Measurements from ENCODE around the gene MYLK.

MYLK gene

DNA sequence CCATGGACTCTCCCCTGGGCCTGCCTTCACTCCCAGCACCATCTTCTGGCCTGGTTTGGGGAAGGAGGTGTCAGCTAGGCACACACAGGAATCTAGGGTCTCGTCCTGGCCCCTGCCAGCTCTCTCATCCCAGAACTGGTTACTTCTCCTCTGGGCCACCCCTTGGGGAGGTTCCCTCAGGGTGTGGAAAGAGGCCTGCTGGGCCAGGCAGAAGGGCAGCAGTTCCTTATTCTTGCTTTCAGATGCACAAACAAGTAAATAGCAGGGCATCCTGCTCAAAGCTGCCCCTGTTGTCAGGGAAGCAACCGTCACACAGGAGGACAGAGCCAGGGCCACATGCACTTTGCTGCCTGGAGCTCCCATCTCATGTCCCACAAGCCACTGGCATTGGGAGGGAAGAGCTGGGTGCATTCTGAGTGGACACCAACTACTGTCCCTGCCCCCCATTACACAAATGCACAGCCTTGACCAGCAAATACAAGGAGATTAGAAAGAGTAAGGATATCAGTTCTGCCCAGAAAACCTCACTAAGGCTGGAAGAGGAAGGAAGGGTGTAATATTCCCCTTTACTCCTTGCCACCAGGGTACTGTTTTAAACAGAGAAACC lies 190.4 kb downstream of the MYLK start:
- Histone ChIP-seq H3K4me3 (ENCODE audit: low read length) (no peak overlapping the region), H3K9me3 (ENCODE audit: control insufficient read depth, low read length) (no peaks in the 10 kb centered on the region), H3K4me1 (ENCODE audit: control insufficient read depth, insufficient read depth, low read length) (peaks cover 6% of the 10 kb centered on the region), H3K27me3 (ENCODE audit: control insufficient read depth, insufficient read depth, low read length) (no peaks in the 10 kb centered on the region), H3K36me3 (ENCODE audit: control insufficient read depth, insufficient read depth, low read length) (no peaks in the 10 kb centered on the region), H3K9ac (ENCODE audit: low read length) (no peak overlapping the region)

GRCh38 chr3:123692671-123693070 lies 191.5 kb downstream of the MYLK start:
- Histone ChIP-seq H3K4me3 (ENCODE audit: low read length) (no peak overlapping the region), H3K4me1 (ENCODE audit: control insufficient read depth, insufficient read depth, low read length) (peaks cover 6% of the 10 kb centered on the region), H3K36me3 (ENCODE audit: control insufficient read depth, insufficient read depth, low read length) (no peaks in the 10 kb centered on the region), H3K27me3 (ENCODE audit: control insufficient read depth, insufficient read depth, low read length) (no peaks in the 10 kb centered on the region), H3K9ac (ENCODE audit: low read length) (no peak overlapping the region), H3K9me3 (ENCODE audit: control insufficient read depth, low read length) (no peaks in the 10 kb centered on the region)

- Histone ChIP-seq H3K9ac (ENCODE audit: low read length) (no peak overlapping the region), H3K4me1 (ENCODE audit: control insufficient read depth, insufficient read depth, low read length) (peaks cover 6% of the 10 kb centered on the region), H3K36me3 (ENCODE audit: control insufficient read depth, insufficient read depth, low read length) (no peaks in the 10 kb centered on the region), H3K9me3 (ENCODE audit: control insufficient read depth, low read length) (no peaks in the 10 kb centered on the region), H3K4me3 (ENCODE audit: low read length) (no peak overlapping the region), H3K27me3 (ENCODE audit: control insufficient read depth, insufficient read depth, low read length) (no peaks in the 10 kb centered on the region)
Measured at GRCh38 chr3:123692041-123692440, 192.1 kb downstream of the MYLK start.

DNA sequence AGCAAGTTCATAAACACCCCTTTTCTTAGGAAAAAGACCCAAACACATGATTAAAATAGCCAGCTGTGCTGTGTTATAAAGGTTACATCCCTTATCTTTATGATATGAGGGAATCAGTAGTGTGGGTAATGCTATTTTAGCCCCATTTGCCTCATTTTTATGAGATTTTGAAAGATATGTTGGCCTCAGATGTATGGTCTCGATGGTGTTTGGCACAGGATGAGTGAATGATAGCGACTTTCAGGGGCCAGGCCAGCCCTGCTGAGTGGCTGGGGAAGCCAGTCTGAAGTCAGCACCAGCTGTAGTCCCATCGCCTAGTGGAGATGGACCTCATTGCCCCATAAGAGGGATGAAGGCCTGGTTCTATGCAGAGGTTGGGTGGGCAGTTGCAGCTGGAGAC lies 194.3 kb downstream of the MYLK start:
- H3K36me3 ChIP-seq (ENCODE audit: control insufficient read depth, insufficient read depth, low read length) = no peaks in the 10 kb centered on the region
- H3K27me3 ChIP-seq (ENCODE audit: control insufficient read depth, insufficient read depth, low read length) = no peaks in the 10 kb centered on the region
- no peaks in the 10 kb centered on the region for H3K9me3 ChIP-seq (ENCODE audit: control insufficient read depth, low read length)
- H3K4me3 ChIP-seq (ENCODE audit: low read length) = no peak overlapping the region
- H3K9ac ChIP-seq (ENCODE audit: low read length) = no peak overlapping the region
- H3K4me1 ChIP-seq (ENCODE audit: control insufficient read depth, insufficient read depth, low read length) = peaks cover 5% of the 10 kb centered on the region

- no peaks in the 10 kb centered on the region for H3K4me1 ChIP-seq (ENCODE audit: control insufficient read depth, insufficient read depth, low read length)
Measured at GRCh38 chr3:123688241-123688747, 195.8 kb downstream of the MYLK start.

GRCh38 chr3:123687286-123687685 lies 196.8 kb downstream of the MYLK start:
- no peaks in the 10 kb centered on the region for H3K27me3 ChIP-seq (ENCODE audit: control insufficient read depth, insufficient read depth, low read length)
- H3K36me3 ChIP-seq (ENCODE audit: control insufficient read depth, insufficient read depth, low read length) = no peaks in the 10 kb centered on the region
- H3K9me3 ChIP-seq (ENCODE audit: control insufficient read depth, low read length) = no peaks in the 10 kb centered on the region
- H3K4me1 ChIP-seq (ENCODE audit: control insufficient read depth, insufficient read depth, low read length) = no peaks in the 10 kb centered on the region
- no peak overlapping the region for H3K9ac ChIP-seq (ENCODE audit: low read length)
- no peak overlapping the region for H3K4me3 ChIP-seq (ENCODE audit: low read length)

More at GRCh38 chr3:123688241-123688747, 195.8 kb downstream of the MYLK start:
- H3K9me3 ChIP-seq (ENCODE audit: control insufficient read depth, low read length) = no peaks in the 10 kb centered on the region
- no peak overlapping the region for H3K9ac ChIP-seq (ENCODE audit: low read length)
- no peaks in the 10 kb centered on the region for H3K36me3 ChIP-seq (ENCODE audit: control insufficient read depth, insufficient read depth, low read length)
- no peak overlapping the region for H3K4me3 ChIP-seq (ENCODE audit: low read length)
- H3K27me3 ChIP-seq (ENCODE audit: control insufficient read depth, insufficient read depth, low read length) = no peaks in the 10 kb centered on the region

- no peak overlapping the region for H3K4me3 ChIP-seq (ENCODE audit: low read length)
- no peaks in the 10 kb centered on the region for H3K27me3 ChIP-seq (ENCODE audit: control insufficient read depth, insufficient read depth, low read length)
- no peaks in the 10 kb centered on the region for H3K36me3 ChIP-seq (ENCODE audit: control insufficient read depth, insufficient read depth, low read length)
- no peaks in the 10 kb centered on the region for H3K4me1 ChIP-seq (ENCODE audit: control insufficient read depth, insufficient read depth, low read length)
- no peak overlapping the region for H3K9ac ChIP-seq (ENCODE audit: low read length)
- no peaks in the 10 kb centered on the region for H3K9me3 ChIP-seq (ENCODE audit: control insufficient read depth, low read length)
Measured at GRCh38 chr3:123686251-123686650, 197.9 kb downstream of the MYLK start.

GRCh38 chr3:123685780-123686179 lies 198.4 kb downstream of the MYLK start:
- H3K4me3 ChIP-seq (ENCODE audit: low read length) = no peak overlapping the region
- no peaks in the 10 kb centered on the region for H3K4me1 ChIP-seq (ENCODE audit: control insufficient read depth, insufficient read depth, low read length)
- H3K9ac ChIP-seq (ENCODE audit: low read length) = no peak overlapping the region
- H3K27me3 ChIP-seq (ENCODE audit: control insufficient read depth, insufficient read depth, low read length) = no peaks in the 10 kb centered on the region
- H3K9me3 ChIP-seq (ENCODE audit: control insufficient read depth, low read length) = no peaks in the 10 kb centered on the region
- no peaks in the 10 kb centered on the region for H3K36me3 ChIP-seq (ENCODE audit: control insufficient read depth, insufficient read depth, low read length)

DNA sequence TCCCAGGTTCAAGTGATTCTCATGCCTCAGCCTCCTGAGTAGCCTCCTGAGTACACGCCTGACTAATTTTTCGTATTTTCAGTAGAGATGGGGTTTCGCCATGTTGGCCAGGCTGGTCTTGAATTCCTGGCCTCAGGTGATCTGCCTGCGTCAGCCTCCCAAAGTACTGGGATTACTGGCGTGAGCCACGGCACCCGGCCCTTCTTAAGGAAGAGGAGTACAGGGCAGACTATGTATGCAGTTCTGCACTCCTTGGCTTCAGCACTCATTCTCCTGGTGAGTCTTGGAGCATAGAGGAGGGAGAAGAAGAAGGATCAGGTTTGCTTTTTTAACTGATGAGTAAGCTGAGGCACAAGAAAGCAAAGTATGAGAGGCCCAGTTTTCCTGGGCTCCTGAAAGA lies 199.5 kb downstream of the MYLK start:
- no peak overlapping the region for H3K4me3 ChIP-seq (ENCODE audit: low read length)
- no peak overlapping the region for H3K9ac ChIP-seq (ENCODE audit: low read length)
- no peaks in the 10 kb centered on the region for H3K27me3 ChIP-seq (ENCODE audit: control insufficient read depth, insufficient read depth, low read length)
- H3K36me3 ChIP-seq (ENCODE audit: control insufficient read depth, insufficient read depth, low read length) = no peaks in the 10 kb centered on the region
- H3K4me1 ChIP-seq (ENCODE audit: control insufficient read depth, insufficient read depth, low read length) = no peaks in the 10 kb centered on the region
- no peaks in the 10 kb centered on the region for H3K9me3 ChIP-seq (ENCODE audit: control insufficient read depth, low read length)

DNA sequence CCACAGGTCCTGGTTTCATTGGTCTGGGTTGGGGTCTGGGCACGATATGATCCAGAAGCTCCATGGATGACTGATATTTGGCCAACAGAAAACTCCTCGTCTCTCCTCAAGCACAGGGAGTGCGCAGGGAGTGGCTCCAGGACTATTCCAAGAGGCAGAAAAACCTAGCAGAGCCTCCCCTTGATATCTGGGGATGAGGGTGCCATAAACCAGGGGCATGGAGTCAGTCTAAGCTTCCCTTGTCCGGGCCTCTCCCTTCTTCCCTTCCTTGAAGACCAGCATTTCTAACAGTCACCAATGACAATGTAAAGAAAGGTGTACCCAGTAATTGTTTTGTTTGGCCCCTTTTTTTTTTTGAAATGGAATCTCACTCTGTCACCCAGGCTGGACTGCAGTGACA lies 199.9 kb downstream of the MYLK start:
- Histone ChIP-seq H3K27me3 (ENCODE audit: control insufficient read depth, insufficient read depth, low read length) (no peaks in the 10 kb centered on the region), H3K4me3 (ENCODE audit: low read length) (no peak overlapping the region), H3K4me1 (ENCODE audit: control insufficient read depth, insufficient read depth, low read length) (no peaks in the 10 kb centered on the region), H3K9me3 (ENCODE audit: control insufficient read depth, low read length) (no peaks in the 10 kb centered on the region), H3K36me3 (ENCODE audit: control insufficient read depth, insufficient read depth, low read length) (no peaks in the 10 kb centered on the region), H3K9ac (ENCODE audit: low read length) (no peak overlapping the region)

DNA sequence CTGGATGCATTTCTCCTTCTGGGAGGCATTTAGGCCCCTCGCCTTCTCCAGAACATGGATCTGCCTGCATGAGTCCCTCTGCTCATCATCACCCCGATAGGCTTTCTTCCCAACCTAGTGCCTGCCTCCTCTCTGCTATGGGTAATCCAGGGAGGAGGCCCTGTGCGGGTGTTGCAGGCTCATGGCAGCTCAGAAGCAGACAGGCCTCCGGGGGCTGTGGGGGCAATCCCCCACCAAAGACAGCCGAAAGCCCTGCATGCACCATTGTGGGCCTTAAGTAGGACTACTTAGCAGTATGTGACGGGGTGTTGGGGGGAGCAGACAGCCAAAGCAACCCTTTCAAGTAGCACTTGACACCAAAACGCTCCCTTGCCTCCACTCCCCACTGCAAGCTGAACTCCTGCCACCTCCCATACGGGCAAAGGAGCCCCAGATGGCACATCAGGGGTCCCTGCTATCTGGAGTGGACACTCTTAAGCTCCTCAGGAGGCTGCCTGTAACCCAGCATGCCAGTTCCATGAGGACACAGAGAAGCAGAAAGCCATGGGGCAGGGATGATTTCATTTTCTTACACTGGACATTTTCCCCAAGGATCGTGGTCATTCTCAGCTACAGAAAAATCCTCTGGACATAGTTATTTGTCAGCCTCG lies 200.5 kb downstream of the MYLK start:
- H3K9ac ChIP-seq (ENCODE audit: low read length) = no peak overlapping the region

GRCh38 chr3:123682781-123683504 lies 201.2 kb downstream of the MYLK start:
- no peaks in the 10 kb centered on the region for H3K4me1 ChIP-seq (ENCODE audit: control insufficient read depth, insufficient read depth, low read length)
- H3K27me3 ChIP-seq (ENCODE audit: control insufficient read depth, insufficient read depth, low read length) = no peaks in the 10 kb centered on the region
- H3K9ac ChIP-seq (ENCODE audit: low read length) = no peak overlapping the region
- no peaks in the 10 kb centered on the region for H3K9me3 ChIP-seq (ENCODE audit: control insufficient read depth, low read length)
- H3K4me3 ChIP-seq (ENCODE audit: low read length) = no peak overlapping the region
- no peaks in the 10 kb centered on the region for H3K36me3 ChIP-seq (ENCODE audit: control insufficient read depth, insufficient read depth, low read length)

More for the DNA sequence above, 200.5 kb downstream of the MYLK start:
- H3K4me1 ChIP-seq (ENCODE audit: control insufficient read depth, insufficient read depth, low read length) = no peaks in the 10 kb centered on the region
- H3K9me3 ChIP-seq (ENCODE audit: control insufficient read depth, low read length) = no peaks in the 10 kb centered on the region
- no peaks in the 10 kb centered on the region for H3K36me3 ChIP-seq (ENCODE audit: control insufficient read depth, insufficient read depth, low read length)
- no peak overlapping the region for H3K4me3 ChIP-seq (ENCODE audit: low read length)
- no peaks in the 10 kb centered on the region for H3K27me3 ChIP-seq (ENCODE audit: control insufficient read depth, insufficient read depth, low read length)
